Cardiac fibroblast (primary cell): ENCODE data around the gene GRIN2A.

Experiments used
- DNase-seq, 2 donors: peaks; one replicate each; pipeline versions ENCODE4 v3.0.0 to v3.0.0-alpha.2; 2010; ENCODE audit warnings: low read depth in 2 of 2
- H3K4me3 ChIP-seq, 2 donors: replicated peaks in 1 of 2; 1 replicate in 1 of 2; 2 replicates in 1 of 2; pipeline ENCODE4 v1.5.1; 2011; ENCODE audit warnings: low read depth in 2 of 2, low read length in 2 of 2, mild to moderate bottlenecking in 2 of 2, moderate library complexity in 1 of 2
- TF ChIP-seq, protein P1 (sequence below): IDR thresholded peaks from one replicate; pipeline ENCODE4 v1.5.1; 2011; ENCODE audit warnings: low read depth, mild to moderate bottlenecking, low read length, inconsistent platforms

Gene GRIN2A

DNA sequence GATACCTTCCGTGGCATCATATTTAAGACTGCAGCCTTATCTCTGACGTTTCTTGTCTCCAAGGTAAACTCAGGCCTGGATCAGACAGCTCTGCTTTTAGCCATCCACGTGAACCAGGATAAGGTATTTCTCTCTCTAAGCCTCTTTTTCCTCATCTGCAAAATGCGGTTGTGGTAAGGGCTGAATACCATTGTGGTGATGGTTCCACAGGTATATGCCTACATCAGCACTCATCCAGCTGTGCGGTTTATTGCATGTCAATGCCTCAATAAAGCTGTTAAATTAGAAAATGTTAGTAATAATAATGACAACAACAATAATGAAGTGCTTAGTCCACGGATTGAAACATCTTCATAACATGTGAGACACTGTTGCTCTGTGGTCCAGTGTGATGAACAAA lies 104.4 kb downstream of the GRIN2A start:
- TF ChIP-seq, protein P1, sequence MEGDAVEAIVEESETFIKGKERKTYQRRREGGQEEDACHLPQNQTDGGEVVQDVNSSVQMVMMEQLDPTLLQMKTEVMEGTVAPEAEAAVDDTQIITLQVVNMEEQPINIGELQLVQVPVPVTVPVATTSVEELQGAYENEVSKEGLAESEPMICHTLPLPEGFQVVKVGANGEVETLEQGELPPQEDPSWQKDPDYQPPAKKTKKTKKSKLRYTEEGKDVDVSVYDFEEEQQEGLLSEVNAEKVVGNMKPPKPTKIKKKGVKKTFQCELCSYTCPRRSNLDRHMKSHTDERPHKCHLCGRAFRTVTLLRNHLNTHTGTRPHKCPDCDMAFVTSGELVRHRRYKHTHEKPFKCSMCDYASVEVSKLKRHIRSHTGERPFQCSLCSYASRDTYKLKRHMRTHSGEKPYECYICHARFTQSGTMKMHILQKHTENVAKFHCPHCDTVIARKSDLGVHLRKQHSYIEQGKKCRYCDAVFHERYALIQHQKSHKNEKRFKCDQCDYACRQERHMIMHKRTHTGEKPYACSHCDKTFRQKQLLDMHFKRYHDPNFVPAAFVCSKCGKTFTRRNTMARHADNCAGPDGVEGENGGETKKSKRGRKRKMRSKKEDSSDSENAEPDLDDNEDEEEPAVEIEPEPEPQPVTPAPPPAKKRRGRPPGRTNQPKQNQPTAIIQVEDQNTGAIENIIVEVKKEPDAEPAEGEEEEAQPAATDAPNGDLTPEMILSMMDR: no peak
- no peak overlapping the region for H3K4me3 ChIP-seq
- no peak for DNase-seq

DNA sequence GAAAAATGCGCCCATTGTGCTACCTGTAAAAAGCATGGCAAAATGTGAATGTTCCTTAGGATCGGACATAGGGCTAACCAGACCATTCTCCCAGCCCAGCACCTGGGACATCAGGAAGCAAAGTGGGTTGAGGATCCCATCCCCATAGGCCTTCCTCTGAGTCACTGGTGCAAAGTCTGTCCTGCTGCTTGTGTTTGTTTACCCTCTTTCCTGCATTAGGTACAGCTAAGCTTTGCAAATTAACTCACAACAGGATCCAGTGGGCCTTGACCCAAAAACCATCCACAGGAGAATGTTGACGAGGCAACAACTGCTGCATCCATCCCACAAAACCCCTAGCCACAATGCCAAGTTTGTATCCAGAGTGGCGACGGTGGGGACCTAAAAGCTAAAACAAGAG lies 106.2 kb downstream of the GRIN2A start:
- TF ChIP-seq, protein P1: no peak
- no peak for DNase-seq

DNA sequence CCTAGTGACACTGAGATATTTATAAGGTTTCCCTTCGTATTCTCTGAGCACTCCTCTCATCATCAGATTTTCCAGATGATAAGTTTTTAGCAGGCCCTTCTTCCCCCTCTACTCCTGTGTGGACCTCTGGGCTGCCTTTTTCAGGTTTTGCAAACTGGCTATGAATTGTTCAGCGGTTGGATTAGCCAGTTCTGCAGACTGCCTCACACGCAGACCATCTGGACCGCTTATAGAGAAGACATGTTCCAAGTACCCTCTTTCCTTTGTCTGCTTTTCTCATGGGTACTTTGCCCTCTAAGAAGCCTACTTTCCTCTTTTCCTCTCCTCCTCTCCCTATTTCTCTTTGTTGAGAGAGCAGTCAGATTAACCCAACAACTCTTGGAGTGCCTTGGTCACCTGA lies 111.6 kb downstream of the GRIN2A start:
- no peak for DNase-seq
- TF ChIP-seq, protein P1: no peak
- H3K4me3 ChIP-seq: no peak overlapping the region

More for the DNA sequence above, 106.2 kb downstream of the GRIN2A start:
- H3K4me3 ChIP-seq: no peak overlapping the region

DNA sequence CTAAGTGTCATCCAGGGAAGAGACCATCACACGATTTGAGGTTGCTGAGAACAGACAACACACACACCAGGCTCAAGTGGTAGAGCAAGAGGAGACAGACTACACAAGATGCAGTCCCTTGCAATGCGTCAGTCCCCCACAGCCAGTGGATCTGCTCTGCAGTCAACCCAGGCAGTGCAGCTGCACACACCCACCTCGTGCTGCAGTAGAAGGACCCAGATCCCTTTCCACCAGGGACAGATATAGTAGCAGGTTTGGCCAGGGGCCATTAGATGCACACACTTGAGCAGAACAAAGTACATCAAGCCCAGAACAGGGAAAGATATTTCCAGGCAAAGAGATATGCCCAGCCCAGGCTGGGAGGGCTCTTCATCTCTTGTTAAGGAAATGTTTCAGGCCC lies 112.9 kb downstream of the GRIN2A start:
- H3K4me3 ChIP-seq: no peak overlapping the region
- TF ChIP-seq, protein P1: no peak
- no peak for DNase-seq

DNA sequence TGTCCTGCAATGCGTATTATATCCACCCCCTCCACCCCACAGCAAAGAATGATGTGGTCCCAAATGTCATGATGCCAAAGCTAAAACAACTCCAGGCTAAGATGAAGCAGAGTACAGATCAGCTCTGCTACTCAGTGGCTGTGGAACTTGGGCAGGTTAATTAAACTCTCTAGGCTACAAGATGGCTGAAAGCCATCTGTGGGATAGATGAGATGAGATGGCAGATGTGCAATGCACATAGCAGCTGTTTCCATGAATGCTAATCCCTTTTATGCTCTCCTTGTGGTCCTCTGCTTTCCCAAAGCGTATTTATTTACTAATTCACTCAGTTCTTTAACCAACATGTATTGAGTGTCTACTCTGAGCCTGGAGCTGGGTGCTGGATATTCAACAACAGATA lies 114.4 kb downstream of the GRIN2A start:
- no peak overlapping the region for H3K4me3 ChIP-seq
- TF ChIP-seq, protein P1: no peak
- DNase-seq: no peak

DNA sequence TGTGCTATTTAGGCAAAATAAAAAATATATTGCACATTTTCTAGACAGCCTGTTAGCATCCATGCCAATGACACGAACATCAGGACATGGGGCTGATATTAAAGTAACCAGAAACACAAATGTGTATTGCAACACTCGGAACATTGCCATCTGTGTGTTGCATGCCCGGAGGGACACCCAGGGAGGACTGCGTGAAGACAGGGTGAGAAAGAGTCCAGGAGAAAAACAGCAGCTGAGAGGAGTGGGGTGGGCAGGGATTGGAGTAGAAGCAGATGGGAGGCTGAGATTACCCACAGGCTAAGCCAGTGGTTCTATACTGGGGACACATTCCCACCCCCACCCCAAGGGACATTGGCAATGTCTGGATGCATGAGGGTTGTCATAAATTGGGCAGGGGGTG lies 114.8 kb downstream of the GRIN2A start:
- TF ChIP-seq, protein P1: no peak
- H3K4me3 ChIP-seq: no peak overlapping the region
- no peak for DNase-seq

DNA sequence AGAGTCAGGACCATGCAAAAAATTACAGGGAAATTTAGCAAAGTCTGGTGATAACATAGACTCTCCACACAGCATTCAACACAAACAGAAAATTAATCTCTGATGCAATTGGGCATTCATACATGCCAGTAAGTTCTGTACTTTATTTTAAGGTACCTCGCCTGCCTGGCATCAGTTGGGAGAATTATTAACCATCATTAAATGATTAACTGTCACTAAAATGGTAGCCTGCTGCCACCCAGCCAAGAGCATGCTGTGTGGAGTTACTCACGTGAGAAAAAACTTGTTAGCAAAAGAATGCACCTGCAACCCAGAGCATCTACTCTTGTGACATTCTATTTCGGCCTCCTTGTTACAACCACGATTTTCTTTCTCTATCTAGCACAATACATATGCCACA lies 117.2 kb downstream of the GRIN2A start:
- H3K4me3 ChIP-seq: no peak overlapping the region
- no peak for DNase-seq
- TF ChIP-seq, protein P1: no peak
